Measurements from ENCODE around the gene DLX6.

The DLX6 gene

DNA sequence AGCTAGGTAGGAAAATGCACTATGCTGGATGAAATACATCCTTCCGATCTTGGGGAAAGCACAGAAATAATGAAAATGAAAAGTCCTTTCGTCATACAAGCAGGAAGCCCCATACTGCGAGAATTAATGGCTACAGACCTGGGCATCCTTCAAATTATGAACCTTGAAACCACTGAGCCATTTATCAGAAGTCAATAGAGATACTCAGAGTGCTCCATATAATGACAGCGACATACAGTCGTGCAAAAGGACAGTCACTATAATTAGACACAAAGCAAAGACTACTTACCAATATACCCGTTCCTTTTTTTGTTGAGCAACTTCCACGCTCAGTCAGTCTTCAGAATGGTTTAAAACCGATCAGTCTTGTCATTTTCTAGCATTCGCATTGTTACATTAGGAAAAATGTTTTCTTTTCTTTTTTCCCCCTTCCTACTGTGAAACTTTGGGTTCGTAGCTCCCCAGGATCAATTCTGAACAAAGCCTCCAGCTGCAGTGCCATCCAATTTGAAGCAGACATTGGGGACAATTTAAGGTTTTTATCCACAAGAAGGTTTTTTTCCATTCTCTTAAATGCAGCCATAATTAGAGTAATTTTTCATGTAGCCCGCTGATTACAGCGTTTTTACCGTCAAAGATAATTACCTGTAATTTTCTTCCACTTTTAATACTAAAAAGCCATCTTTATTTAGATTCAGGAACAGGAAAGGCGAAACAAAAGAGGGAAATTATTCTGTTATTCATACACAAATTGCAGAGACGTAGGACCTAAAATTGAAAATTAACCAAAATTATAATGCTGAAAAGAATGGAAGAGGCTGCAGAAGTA, 6.4 kb downstream of the DLX6 start:
- DNase-seq, result no peak

- DNase-seq, result no peak
These were observed 7.2 kb downstream of the DLX6 start for GRCh38 chr7:97012365-97013133.

DNA sequence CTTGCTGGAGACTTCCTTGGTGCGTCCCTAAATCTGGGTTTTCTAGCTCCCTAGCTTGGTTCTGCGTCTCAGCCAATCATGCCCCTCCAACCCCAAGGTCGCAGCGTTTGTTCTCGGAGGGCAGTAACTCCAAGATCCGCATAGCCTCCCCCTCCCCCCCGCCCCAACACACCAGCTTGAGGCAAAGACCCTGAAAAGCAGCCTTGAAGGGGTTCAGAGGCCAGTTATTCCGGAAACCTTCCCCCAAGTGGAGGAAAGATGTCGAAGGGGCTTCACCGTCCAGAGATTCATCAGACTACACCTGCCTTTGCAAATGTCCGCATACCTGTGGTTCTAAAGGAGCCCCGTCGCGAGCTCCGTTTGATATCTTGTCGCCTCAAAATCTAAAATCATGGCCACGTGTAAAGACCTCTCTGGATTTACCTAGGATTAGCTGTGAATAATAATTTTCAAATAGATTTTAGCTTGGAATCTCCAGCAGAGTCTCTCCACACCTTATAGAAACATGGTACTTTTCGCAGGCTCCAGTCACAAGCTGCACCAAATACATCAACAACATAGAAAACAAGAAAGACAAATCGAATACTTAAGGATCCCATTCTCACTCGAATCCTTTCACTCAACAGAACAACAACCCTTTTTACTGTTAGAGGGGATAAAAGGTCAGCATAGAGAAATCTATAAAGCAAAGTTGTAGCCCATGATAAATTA, 7.9 kb downstream of the DLX6 start:
- DNase-seq, result no peak

- no peak for DNase-seq
These were observed 8.4 kb downstream of the DLX6 start for GRCh38 chr7:97013845-97014134.

GRCh38 chr7:97014145-97014750, 8.9 kb downstream of the DLX6 start:
- DNase-seq, result no peak

- DNase-seq, result no peak
These were observed 9.9 kb downstream of the DLX6 start for GRCh38 chr7:97015279-97015678.

DNA sequence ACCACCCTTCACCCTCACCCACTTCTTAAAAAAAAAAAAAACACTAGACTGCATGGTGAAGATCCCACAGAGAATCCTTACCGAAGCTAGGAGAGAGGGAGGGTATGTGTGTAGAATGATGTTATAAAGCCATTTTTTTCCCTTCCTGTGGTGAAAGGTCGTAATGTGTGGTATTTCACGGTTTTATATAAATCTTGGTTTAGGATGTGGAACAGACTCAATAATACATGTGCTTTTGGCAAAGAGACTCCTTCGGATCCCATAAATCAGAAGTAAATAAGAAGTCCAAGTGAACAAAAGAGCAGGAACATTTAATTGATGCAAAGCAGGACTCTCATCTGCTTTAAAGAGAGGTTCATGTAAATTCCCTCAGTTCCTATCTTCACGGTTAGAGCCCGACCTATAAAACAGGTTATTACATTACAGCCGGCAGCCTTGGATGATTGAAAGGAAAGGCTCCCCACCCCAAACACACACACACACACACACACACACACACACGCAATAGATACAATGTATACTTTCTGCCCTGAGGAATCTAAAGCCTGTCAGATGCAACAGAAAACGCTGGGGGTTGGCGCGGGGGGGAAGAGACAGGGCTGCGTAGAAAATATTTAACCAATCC, 10.5 kb downstream of the DLX6 start:
- no peak for DNase-seq

DNA sequence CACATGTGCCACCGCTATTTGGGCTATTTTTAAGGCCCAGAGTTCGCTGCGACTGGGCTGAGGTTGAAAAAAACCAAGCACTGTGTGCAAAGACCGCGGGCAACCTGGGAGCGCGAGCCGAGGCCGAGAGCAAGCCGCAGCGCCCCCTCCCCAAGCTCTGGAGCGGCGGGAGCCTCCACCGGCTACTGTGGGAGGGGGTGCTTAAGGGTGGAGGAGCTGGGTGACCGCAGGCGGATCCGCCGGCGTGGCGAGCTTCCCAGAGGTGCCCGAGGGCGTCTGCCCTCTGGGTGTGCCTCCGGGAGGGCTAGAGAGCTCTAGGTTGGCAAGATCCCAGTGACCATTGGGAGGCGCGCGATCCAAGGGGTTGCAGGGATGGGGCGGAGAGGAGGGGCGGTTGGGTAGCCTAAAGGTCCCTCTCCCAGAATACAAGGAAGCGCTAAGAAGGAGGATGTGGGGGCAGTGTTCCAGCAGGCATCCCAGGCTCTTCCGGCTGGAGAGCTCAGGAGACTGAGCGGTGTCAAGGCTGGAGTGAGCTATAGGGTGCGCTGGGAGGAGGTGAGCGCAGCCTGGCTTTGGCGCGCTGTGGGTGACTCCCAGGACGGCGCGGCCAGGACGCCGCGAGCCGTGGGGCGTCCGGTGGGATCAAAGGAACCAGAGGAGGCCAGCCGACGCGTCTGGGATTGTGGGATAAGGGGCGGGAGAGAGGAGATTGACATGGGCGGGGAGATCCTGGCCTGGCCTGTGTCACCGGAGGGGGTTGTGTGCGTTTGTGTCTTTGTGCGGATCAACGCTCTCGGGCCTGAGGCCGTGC, 11.2 kb downstream of the DLX6 start:
- DNase-seq, result no peak

DNA sequence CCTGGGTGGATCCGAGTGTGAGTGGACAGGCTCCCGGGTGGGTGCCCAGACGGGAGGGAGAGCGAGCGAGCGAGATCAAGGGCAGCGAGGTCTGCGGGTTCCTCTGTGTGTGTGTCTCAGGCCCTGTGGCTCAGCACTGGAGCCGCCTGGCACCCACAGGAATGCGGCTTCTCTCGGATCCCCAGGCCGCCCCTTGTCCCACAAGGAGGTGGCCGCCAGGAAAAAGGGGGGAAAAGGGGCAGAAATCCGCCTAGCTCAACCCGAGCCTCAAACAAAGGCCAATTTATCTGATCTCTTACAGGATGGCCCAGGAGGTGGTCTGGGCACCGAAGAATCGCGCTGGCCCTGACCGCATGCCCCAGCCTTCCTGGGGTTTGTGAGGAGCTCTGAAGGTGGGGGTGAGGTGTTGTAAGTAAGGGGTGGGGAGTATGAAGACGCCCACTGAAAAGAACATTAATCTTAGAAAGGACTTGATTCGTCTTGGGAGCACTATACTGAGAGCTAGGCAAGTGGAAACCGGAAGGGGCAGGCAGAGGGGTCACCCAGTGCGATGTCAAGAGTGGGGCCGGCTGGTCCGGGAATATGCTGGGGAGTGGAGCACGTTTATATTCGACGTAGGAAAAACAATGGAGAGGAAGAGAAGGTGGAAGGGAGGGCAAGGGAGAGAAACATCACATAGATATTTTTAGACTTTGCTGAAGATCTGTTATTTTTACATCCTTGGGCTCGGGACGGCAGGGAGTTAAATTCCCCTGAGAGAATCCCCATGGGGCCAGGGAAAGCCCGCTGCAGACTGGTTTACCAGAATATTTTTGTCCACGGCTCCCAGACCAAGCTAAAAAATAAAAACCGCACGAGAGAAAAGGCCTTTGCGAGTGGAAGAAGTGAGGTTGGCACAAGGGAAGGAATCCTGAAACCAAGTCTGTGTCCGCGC, 12.1 kb downstream of the DLX6 start:
- no peak for DNase-seq

- DNase-seq, result no peak
These were observed 12.8 kb downstream of the DLX6 start for GRCh38 chr7:97018126-97018601.

GRCh38 chr7:97018791-97019531, 13.6 kb downstream of the DLX6 start:
- no peak for DNase-seq

DNA sequence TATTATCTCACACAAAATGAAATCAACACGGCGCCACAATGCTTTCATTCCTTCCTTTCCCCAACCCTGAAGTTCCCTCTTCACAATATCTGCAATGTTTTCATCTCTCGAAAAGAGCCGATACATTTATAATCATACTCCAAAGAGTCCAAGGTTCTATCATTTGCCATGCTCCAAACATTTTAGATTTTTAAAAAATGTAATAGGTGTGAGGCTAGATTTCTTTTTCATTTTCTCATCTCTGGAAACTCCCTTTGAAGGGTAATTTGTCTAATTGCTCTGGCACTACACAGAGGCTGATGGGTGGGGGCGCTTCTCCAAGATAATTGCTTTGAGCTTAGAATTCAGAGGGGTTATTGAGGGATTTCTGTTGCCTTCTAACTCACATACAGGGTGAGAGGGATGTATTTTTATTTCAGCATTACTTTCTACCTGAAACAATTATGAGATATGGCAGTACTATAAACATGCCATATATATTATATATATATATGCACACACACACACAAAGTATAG, 14.4 kb downstream of the DLX6 start:
- no peak for DNase-seq

DNA sequence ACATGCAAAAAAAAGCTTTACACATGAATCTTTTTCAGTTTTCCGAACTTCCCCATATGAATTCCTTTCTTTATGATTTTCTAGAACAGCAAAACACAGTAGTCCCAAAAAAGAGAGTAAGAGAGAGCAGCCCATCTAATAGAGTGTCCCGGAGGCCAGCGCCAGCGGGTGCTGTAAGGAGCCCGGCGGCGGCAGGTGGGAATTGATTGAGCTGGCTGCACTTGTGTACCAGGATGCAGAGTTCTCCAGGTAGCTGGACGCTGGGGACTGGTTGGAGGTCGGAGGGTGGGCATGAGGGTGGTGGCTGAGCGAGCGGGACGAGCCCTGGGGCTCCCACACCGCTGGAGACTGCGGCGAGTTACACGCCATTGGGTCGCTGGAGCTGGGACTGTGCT, 15.2 kb downstream of the DLX6 start:
- DNase-seq, result no peak

DNA sequence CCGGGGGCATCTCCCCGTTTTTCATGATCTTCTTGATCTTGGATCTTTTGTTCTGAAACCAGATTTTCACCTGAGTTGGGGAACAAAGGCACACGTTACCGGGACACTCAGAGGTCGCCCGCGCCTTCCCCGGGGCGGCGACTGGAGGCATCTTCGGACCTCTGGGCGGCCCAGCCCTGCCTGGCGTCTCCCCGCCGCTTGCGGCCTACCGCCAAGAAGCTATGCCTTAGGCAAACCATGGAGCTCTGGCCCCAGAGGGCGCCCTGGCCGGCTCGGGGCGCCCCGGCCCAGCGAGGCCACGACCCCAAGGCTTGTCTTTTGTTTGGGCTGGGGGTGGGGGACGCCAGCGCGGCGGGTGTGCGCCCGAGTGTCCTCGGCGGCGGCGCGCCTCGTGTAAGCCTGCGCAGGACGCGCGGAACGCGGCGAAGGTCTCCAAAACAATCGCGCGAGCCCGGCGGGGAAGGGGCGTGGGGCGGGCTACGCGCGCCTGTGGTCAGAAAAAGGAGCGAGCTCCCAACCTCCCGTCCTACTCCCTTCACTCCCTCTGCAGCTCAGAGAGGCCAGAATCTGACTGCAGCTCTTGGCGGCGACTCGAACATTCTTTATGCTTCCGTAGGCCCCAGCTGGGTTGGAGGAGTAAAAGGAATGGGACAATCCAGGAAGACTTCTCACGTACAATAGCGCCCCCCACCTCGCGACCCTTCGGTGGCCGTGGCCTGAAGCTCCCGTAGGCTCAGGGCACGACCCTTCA, 15.8 kb downstream of the DLX6 start:
- no peak for DNase-seq

- no peak for DNase-seq
These were observed 16.6 kb downstream of the DLX6 start for GRCh38 chr7:97021747-97022490.

DNA sequence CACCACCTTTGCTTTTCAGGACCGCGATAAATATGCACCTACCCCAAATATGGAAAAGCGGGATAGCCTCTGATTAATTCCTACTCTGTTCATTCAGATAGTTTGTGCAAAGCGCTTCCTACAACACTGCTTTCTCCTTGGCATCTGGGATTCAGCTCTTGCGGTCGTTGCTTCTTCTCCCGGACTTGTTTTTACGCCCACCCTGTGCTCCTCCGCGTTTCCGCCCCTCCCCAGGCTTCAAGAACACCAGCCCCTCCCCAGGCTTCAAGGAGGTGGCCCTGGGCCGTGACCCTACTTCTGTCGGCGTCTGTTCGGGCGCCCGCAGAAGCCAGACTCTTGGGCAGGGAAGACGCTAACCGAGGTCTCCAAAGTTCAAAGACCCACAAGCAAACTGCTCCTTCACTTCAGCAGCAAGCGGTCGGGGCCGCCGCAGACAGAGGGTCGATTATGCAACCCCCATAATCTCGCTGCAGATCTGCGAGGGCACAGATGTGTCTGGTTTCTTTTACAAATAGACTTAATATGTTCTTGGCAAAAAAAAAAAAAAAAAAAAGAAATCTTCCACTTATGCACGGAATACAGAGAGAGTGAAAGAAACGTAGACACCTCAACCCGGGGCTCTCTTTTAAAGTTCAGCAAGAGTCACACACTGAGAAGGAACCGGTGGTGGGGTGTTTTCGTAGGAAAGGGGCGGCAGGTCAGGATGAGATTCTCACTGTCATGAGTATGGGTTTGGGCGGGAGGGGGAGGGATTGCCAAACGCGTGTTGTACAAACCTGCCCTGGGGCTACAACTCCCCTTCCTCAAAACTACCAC, 17.3 kb downstream of the DLX6 start:
- no peak for DNase-seq
